PC-9 (cell line): ENCODE data around the gene RBP4.

Experiments used
- CTCF ChIP-seq: fragments of 200-600 bp; sonication (generic); conservative IDR thresholded peaks from 2 replicates; pipeline ENCODE4 v1.6.1; 2017; ENCODE audit warnings: mixed run types, antibody characterized with exemption, mild to moderate bottlenecking, moderate library complexity
- EZH2 ChIP-seq: fragments of 200-600 bp; sonication (generic); IDR thresholded peaks from 2 replicates; pipeline ENCODE4 v1.8.0; 2017; ENCODE audit warnings: antibody characterized with exemption, low read depth

- TF ChIP-seq CTCF (no peak), EZH2 (no peak)
These were observed 7.8 kb downstream of the RBP4 start for GRCh38 chr10:93593254-93593653.
